Measurements from ENCODE around the gene PRKD2. TPM values are rescaled to one million over a fixed set of nuclear protein-coding genes. Genes with fewer than 3 reads are reported as not detected.

PRKD2 gene
- total and polyA plus RNA-seq, 2 experiments from 2014 or later: 53.8 to 68.0 TPM

DNA sequence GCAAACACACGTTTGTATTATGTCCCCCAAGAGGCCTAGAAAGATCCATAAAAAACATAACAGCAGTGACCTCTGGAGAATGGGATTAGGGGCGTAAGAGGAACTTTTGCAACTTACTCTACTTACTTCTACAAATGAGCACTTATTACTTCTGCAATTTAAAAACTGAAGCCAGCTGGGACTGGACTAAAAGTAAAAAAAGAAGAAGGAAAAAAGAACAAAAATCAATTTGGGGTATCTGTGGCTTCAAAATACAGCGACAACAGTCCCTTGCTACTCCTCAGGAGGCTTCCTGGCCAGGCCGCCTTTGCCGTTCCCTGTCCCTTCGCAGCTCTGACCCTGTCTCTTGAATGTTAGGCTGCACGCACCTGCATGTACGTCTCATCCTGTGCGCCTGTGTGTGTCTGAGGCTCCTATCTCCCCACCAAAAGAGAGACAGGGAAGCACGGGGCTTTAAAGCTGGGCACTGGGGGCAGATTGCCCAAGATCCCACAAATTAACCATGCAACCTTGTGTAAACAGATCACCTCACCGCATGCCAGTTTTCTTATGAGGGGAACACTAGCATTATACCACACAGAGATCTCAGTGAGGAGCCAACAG, 16.9 kb upstream of the PRKD2 start:
- H3K9me3 Mint-ChIP-seq: no peaks in the 10 kb centered on the region
- peaks cover 45% of the 10 kb centered on the region for H3K79me2 ChIP-seq (replicated peaks; ENCODE audit: insufficient read depth)
- DNase-seq (ENCODE audit: low spot score) (no peak), ATAC-seq (no peak)
- H3K4me2 ChIP-seq: no peak overlapping the region
- no peak overlapping the region for H3K4me3 ChIP-seq
- H3K9me2 ChIP-seq (ENCODE audit: insufficient read depth): no peaks in the 10 kb centered on the region
- no peaks in the 10 kb centered on the region for H3K4me1 ChIP-seq (ENCODE audit: insufficient read depth)
- no peak for TF ChIP-seq STAT1 (IDR thresholded peaks at IDR 0.05; ENCODE audit: unreplicated experiment)
- TF ChIP-seq ZNF462 (CRISPR knock-in tag; IDR thresholded peaks at IDR 0.05): no peak
- H3K27me3 ChIP-seq (ENCODE audit: insufficient read depth): no peaks in the 10 kb centered on the region
- no peaks in the 10 kb centered on the region; the same call in 1 of the 2 replicates for H3F3A ChIP-seq (replicated peaks; ENCODE audit: low read depth)
- no peak overlapping the region; the same call in 1 of the 2 replicates for H3K27ac ChIP-seq (ENCODE audit: low read depth)
- no peak overlapping the region for H2AFZ ChIP-seq
- H3K4me1 Mint-ChIP-seq: no peaks in the 10 kb centered on the region; the same call in 2 of the 3 replicates
- H3K4me3 Mint-ChIP-seq: no peak overlapping the region
- H4K20me1 ChIP-seq (replicated peaks; ENCODE audit: insufficient read depth): peaks cover 31% of the 10 kb centered on the region; the same call in 1 of the 2 replicates
- H3K27me3 Mint-ChIP-seq (ENCODE audit: insufficient read depth, low read depth, poor library complexity): peaks cover 5% of the 10 kb centered on the region
- H3K27ac Mint-ChIP-seq: no peak overlapping the region
- H3K36me3 ChIP-seq (ENCODE audit: insufficient read depth): peaks cover 32% of the 10 kb centered on the region
- peaks cover 81% of the 10 kb centered on the region for H3K36me3 Mint-ChIP-seq (ENCODE audit: low read depth)

DNA sequence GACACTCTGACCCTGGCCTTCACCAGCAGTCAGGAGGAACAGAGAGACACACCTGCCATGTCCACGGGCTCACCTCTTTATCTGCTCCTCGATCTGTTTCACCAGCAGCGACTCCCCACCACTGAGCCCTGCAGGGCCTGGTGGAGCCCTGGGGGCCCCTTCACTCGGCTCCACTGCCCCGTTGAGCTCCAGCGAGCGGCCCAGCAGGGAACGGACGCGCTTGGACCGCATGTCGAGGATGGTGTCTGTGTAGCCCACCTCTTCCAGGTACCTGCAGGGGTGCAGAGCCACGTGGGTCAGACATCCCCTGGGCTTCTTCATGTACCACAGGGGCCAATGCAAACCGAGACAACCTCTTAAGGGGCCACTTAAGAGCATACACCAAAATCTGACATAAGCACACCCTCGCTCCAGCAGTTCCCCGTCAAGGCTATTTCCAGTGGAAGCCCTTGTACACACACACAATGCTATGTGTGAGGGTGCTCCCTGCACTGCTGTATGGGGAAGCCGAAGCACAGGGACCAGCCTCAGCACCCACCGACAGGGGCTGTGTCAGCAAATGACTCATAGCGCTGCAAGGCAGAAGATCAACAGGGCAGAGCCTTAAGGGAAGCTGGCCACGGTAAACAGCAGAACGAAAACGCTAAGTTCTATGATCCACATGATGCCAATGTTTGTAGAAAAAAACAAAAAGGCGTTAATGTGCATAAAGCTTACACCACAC, 16.2 kb upstream of the PRKD2 start:
- Histone ChIP-seq H3K4me1 (ENCODE audit: insufficient read depth) (no peaks in the 10 kb centered on the region), H3K4me2 (no peak overlapping the region), H3K9me2 (ENCODE audit: insufficient read depth) (no peaks in the 10 kb centered on the region), H3K4me3 (no peak overlapping the region), H2AFZ (no peak overlapping the region), H3K36me3 (ENCODE audit: insufficient read depth) (peaks cover 29% of the 10 kb centered on the region), H3F3A (replicated peaks; ENCODE audit: low read depth) (peaks cover 3% of the 10 kb centered on the region; the same call in 1 of the 2 replicates), H3K27me3 (ENCODE audit: insufficient read depth) (no peaks in the 10 kb centered on the region), H3K79me2 (replicated peaks; ENCODE audit: insufficient read depth) (peaks cover 44% of the 10 kb centered on the region), H4K20me1 (replicated peaks; ENCODE audit: insufficient read depth) (peaks cover 28% of the 10 kb centered on the region), H3K27ac (ENCODE audit: low read depth) (no peak overlapping the region; the same call in 1 of the 2 replicates)
- DNase-seq (ENCODE audit: low spot score) (no peak), ATAC-seq (no peak)
- TF ChIP-seq EZH2phosphoT487 (IDR thresholded peaks at IDR 0.05; ENCODE audit: unreplicated experiment) (no peak), JUNB (IDR thresholded peaks at IDR 0.05; ENCODE audit: unreplicated experiment) (no peak), STAT1 (IDR thresholded peaks at IDR 0.05; ENCODE audit: unreplicated experiment) (no peak), CTCF (conservative IDR thresholded peaks at IDR 0.05; ENCODE audit: low read depth in 2 of 2) (no peak)
- TF ChIP-seq, protein P1, sequence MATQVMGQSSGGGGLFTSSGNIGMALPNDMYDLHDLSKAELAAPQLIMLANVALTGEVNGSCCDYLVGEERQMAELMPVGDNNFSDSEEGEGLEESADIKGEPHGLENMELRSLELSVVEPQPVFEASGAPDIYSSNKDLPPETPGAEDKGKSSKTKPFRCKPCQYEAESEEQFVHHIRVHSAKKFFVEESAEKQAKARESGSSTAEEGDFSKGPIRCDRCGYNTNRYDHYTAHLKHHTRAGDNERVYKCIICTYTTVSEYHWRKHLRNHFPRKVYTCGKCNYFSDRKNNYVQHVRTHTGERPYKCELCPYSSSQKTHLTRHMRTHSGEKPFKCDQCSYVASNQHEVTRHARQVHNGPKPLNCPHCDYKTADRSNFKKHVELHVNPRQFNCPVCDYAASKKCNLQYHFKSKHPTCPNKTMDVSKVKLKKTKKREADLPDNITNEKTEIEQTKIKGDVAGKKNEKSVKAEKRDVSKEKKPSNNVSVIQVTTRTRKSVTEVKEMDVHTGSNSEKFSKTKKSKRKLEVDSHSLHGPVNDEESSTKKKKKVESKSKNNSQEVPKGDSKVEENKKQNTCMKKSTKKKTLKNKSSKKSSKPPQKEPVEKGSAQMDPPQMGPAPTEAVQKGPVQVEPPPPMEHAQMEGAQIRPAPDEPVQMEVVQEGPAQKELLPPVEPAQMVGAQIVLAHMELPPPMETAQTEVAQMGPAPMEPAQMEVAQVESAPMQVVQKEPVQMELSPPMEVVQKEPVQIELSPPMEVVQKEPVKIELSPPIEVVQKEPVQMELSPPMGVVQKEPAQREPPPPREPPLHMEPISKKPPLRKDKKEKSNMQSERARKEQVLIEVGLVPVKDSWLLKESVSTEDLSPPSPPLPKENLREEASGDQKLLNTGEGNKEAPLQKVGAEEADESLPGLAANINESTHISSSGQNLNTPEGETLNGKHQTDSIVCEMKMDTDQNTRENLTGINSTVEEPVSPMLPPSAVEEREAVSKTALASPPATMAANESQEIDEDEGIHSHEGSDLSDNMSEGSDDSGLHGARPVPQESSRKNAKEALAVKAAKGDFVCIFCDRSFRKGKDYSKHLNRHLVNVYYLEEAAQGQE (IDR thresholded peaks at IDR 0.05; ENCODE audit: unreplicated experiment): no peak
- peaks cover 80% of the 10 kb centered on the region for H3K36me3 Mint-ChIP-seq (ENCODE audit: low read depth)
- H3K27ac Mint-ChIP-seq: no peak overlapping the region
- no peak overlapping the region for H3K4me3 Mint-ChIP-seq
- no peaks in the 10 kb centered on the region for H3K9me3 Mint-ChIP-seq
- H3K4me1 Mint-ChIP-seq: peaks cover 2% of the 10 kb centered on the region; the same call in 1 of the 3 replicates
- H3K27me3 Mint-ChIP-seq (ENCODE audit: insufficient read depth, low read depth, poor library complexity): peaks cover 5% of the 10 kb centered on the region
